MV-4-11 (cell line): ENCODE results near the gene EGF.
A peak's percentile ranks its signal among the peaks of the same experiment; 100 is the strongest.
"Not testable (repeated sequence)": the region's sequence is repeated elsewhere in the genome, so short reads cannot be mapped to it uniquely, and the experiment has no call there.

ENCODE experiments used
- DNase-seq: peaks from one replicate; lab custom pipeline; 2025; lab: John Stamatoyannopoulos, UW

EGF gene

DNA sequence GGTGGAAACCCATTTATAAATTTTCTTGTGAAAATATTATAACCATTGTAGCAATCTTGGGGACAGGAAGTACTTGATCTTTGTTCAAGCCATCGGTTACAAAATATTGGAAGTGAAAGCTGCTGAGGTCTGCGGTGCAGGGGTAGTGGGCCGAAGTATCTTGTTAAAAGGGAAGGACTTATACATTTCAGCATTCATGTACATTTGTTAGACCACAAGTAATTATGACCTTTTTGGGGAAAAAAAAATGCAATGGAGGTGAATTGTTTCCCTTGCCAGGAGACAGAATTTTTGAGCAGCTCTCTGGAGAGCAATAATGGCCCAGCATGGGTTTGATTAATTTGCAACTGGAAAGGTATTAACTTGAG, 121.3 kb downstream of the EGF start:
- DNase-seq: peak; percentile 97

DNA sequence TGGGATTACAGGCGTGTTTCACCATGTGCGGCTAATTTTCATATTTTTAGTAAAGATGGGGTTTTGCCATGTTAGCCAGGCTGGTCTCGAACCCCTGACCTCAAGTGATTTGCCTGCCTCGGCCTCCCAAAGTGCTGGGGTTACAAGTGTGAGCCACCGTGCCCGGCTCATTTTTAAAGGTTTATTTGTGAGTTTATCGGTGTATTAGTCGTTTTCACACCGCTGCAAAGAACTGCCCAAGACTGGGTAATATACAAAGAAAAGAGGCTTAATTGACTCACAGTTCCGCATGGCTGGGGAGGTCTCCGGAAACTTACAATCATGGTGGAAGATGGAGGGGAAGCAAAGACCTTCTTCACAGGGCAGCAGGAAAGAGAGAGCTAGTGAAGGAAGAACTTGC, 126.5 kb downstream of the EGF start:
- DNase-seq: not testable (repeated sequence)

DNA sequence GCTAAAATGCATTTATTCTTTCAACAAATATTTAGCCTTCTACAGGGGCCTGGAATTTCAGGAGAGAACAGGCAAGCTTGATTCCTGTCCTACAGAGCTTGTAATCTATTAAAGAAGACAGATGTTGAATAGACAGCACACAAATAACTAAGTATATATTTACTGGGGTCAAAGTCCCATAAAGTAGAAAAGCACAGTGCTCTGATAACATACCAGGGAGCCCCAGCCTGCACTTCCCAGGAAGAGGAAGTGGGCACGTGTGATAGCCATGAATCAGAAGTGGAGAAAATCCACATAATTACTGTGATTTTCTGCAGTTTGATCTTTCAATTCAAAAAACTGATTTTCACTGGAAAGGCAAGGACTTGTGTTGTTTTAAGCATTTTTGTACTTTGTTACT, 129.1 kb downstream of the EGF start:
- no peak for DNase-seq

DNA sequence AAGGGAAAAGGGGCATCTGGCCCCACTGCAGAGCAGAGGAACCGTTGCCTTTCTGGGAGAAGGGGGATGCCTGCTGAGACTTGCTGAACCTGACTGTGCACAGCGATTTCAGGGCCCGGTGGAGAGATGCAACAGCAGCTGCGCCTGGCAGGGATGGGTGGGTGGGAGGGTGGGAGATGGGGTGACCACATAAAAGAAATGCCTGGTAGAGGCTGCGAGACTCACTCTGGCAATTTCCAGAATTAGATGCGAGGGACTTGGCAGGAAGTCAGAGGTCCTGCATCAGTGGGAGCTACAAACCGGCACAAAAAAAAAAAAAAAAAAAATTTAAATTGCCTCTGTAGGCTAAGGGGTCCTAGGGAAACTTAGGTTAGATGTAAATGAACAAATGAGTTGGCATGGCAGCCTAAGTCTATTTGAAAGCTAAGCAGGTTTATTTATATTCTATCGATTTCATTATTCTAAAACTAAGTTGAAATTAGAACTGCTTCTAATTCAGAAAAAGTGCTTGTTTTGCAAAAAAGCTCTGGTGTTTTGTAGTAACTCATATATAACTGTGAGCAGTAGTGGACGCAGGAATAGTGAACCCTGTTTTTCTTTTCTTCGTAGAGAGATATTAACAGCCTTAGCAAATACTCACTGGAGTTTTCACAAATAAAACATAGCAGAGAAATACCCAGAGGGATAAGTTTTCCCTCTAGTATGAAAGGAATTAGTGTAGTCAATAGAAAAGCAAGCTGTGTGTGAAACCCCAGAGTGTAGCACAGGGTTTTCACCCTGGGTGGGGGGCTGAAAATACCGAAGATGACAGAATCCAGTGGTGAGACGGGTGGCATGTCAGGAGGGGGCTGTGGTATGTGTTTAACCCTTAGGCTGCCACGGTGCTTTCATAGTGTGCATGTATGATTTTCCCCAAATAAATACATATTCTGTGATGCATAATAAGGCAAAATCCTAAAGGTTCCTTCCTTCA, 130.1 kb downstream of the EGF start:
- no peak for DNase-seq

DNA sequence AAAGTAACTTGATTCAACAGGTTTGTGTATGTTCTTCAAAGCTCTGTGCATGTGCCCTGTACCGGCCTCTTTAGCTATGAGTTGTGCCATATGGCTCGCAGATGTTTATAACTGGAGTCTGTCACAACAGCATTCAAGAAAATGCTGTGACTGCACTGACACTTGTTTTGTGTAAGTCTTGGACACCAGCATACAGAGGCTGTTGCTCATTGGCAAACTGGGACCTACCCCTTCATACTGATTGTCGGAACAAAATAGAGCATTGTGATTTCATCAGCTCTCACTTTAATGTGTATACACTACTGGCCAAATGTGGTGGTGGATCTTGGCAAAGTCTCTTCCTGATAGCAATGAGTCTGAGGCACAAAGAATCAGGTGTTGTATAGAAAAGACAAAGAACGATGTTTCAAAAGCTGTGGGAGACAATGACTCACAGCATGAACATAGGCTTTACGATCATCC, 133.9 kb downstream of the EGF start:
- no peak for DNase-seq

DNA sequence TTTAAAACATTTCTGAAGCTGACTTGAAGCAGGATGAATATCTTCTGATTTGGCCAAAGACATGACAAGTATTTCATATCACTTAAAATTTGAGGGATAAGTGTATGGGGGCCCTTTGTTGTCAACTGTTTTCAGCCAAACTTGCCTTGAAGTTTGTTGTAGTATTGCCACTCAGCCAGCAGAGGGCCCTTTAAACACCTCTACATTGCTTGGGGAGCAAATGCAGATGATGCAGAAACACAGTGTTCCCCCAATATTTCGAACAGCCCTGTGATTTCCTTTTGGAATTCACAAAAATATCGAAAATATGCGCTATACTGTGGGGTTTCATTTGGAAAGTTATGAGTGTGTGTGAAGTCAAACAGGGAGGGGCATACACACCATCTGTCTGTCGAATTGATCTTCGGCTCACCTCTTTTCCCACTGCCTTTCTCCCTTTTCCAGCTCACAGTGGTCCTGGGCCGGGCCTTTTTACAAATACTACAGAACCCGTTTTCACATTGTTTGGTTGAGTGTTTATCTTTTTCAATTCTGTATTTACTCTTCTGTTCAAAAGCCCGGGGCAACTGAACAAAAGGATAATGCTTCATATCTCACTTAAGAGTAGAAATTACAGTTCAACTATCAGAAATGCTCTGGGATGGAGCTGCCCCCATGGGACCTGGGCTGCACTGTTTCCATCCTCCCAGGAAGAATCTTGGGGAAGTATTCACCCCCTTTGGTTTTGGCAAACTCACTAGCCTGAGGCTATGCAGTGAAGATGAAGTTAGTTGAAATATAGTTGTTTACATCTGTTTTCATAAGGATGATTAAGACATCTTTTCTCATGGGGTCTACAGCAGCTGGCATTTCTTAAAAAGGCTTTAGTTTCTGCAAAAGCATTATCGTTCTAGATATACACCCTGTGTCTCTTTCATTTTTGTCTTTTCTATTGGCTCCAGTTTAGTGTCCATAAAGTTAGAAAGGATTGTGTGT, 137.6 kb downstream of the EGF start:
- DNase-seq: peak; percentile 28

DNA sequence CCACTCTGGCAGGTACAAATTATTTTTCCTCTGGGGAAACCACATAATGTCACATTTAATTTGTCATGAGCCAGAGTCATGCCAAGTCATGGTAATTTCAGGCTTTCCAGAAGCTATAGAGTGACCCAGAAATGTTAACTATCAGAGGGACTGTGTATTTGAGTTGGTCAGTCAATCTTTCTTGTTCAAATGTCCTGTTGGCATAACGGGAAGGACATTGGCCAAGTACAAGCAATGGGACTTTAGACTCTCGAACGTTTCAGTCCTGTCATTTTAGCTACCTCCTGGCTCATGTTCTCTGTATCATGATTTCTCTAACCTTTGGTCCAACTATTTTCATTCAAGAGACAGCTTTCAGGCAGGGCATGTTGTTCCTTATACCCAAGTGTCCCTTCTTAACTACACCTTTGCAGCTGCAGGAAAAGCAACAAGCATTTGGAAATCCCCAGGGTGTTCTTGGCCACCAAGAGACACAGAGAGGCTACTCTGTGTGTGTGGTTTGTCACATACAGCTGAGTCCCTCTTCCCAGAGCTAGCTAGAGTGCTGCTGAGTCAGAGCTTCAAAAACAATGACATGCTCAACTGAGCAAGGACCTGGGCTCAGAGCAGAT, 142.6 kb downstream of the EGF start:
- no peak for DNase-seq

DNA sequence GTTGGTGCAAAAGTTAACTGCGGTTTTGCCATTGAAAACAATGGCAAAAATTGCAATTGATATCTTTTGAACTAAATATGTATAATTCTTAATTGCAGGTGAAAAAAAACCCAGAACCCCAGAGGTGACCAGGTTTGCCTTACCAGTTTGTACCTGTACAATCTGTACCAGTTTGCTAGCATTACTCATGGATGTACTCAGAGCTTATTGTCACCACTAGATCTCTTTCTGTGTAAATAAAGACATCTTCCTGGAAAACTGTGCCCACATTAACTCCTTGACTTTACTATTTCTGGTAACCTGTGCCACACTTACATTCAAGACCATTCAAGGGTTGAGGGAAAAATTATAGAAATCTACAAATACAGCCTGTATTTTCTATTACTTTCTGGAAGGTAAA, 146.0 kb downstream of the EGF start:
- no peak for DNase-seq

DNA sequence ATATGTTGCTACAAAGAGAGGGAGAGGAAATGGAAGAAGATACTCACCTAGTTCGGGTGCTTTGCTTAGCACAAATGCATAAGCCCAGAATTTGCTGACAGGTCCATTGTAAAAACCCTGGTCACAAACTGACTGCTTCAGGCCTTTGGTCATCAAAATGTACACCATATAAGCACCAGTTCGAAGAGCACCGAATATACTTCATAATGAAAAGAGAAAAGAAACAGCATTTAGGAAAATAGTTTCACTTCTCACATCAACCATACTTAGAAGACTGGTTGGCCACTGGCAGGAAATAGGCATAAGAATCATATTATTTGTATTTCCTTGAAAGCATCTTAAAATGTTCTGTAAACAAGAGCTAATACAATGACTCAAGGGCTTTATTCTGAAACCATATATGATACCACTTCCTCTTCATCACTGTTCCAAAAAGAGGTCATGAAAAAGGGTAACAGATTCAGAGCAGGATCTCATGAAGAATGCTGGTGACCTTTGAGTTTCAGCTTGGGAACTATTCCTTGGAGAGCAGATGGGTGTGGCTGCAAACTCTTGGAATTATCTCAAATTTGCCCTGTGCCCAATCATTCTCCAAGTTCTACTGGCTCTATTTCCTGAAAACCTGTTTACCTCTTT, 147.0 kb downstream of the EGF start:
- peak; percentile 91 for DNase-seq

DNA sequence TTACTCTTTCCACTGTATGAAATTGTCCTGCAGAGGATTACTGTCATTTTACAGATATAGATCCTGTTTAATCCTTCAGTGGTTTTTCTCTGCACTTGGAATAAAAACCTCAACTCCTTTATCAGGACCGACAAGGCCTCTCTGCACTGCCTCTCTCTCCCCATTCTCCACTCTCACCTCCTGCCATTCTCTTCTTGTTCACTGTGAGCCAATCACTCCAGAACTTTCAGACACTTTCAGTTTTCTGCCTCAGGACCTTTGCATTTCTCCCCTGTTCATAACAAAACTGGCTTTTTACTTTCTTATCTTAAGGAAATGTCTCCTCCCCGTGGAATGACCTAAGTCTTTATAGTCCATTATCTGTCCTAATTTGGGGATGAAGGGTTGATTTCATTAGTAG, 148.4 kb downstream of the EGF start:
- DNase-seq: no peak
